Osteocyte (in vitro differentiated cells): Measurements from ENCODE around the gene CANX. TPM values are rescaled to one million over a fixed set of nuclear protein-coding genes. Genes with fewer than 3 reads are reported as not detected.

Experiments
- DNase-seq: peaks from one replicate; pipeline ENCODE4 v3.0.0; 2021; ENCODE audit warnings: mixed read lengths; ENCODE audit not compliant: unreplicated experiment; ENCODE audit errors: extremely low spot score
- H3K27ac Mint-ChIP-seq: one replicate; pipeline ENCODE4 v1.8.0; 2021; ENCODE audit warnings: mild to moderate bottlenecking, mixed read lengths; ENCODE audit not compliant: unreplicated experiment
- H3K27me3 Mint-ChIP-seq: one replicate; pipeline ENCODE4 v1.8.0; 2021; ENCODE audit warnings: mixed read lengths; ENCODE audit not compliant: unreplicated experiment
- H3K36me3 Mint-ChIP-seq: one replicate; pipeline ENCODE4 v1.8.0; 2021; ENCODE audit warnings: mixed read lengths; ENCODE audit not compliant: unreplicated experiment
- H3K4me1 Mint-ChIP-seq: one replicate; pipeline ENCODE4 v1.8.0; 2021; ENCODE audit warnings: mixed read lengths; ENCODE audit not compliant: unreplicated experiment
- H3K4me3 Mint-ChIP-seq: one replicate; pipeline ENCODE4 v1.8.0; 2021; ENCODE audit warnings: mild to moderate bottlenecking, moderate library complexity, mixed read lengths; ENCODE audit not compliant: unreplicated experiment
- H3K9me3 Mint-ChIP-seq: one replicate; pipeline ENCODE4 v1.8.0; 2021; ENCODE audit warnings: mixed read lengths; ENCODE audit not compliant: unreplicated experiment
- total RNA-seq: library from RNA; stranded (reverse); gene quantifications from 2 replicates; pipeline ENCODE4 v1.2.1, GENCODE V29; 2021
- TF ChIP-seq, protein P1 (sequence below): fragments of 200-600 bp; sonication (generic); IDR thresholded peaks from 2 replicates; pipeline ENCODE4 v1.5.0; 2021; ENCODE audit warnings: antibody characterized with exemption, mild to moderate bottlenecking, moderate library complexity

Gene CANX
- total RNA-seq, 1 donor from 2014 or later, result 809 TPM

DNA sequence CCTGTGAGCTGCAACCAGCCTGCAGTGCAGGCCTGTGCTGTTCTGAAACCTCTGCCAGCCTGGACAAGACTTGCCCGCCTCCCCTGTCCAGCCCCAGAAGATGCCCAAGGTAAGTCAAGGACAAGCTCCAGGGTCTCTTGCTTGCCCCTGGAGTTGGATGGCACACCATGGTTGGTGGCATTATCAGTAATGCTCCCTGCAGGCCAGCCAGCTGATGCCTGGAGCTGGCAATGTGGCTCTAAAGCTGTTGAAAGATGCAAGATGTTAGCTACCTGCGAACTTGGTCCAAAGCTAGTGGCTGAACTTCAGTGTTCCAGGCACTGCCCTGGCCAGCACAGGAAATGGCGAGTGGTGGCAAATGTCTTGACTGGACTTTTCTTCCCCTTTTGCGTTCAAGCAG is 81.1 kb downstream of the CANX start:
- no peaks in the 10 kb centered on the region for H3K9me3 Mint-ChIP-seq
- TF ChIP-seq, protein P1, sequence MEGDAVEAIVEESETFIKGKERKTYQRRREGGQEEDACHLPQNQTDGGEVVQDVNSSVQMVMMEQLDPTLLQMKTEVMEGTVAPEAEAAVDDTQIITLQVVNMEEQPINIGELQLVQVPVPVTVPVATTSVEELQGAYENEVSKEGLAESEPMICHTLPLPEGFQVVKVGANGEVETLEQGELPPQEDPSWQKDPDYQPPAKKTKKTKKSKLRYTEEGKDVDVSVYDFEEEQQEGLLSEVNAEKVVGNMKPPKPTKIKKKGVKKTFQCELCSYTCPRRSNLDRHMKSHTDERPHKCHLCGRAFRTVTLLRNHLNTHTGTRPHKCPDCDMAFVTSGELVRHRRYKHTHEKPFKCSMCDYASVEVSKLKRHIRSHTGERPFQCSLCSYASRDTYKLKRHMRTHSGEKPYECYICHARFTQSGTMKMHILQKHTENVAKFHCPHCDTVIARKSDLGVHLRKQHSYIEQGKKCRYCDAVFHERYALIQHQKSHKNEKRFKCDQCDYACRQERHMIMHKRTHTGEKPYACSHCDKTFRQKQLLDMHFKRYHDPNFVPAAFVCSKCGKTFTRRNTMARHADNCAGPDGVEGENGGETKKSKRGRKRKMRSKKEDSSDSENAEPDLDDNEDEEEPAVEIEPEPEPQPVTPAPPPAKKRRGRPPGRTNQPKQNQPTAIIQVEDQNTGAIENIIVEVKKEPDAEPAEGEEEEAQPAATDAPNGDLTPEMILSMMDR, result no peak
- DNase-seq, result no peak
- no peak overlapping the region for H3K4me3 Mint-ChIP-seq
- H3K4me1 Mint-ChIP-seq, result no peaks in the 10 kb centered on the region
- H3K27ac Mint-ChIP-seq, result no peak overlapping the region
- H3K27me3 Mint-ChIP-seq, result no peaks in the 10 kb centered on the region
- peaks cover 31% of the 10 kb centered on the region for H3K36me3 Mint-ChIP-seq

DNA sequence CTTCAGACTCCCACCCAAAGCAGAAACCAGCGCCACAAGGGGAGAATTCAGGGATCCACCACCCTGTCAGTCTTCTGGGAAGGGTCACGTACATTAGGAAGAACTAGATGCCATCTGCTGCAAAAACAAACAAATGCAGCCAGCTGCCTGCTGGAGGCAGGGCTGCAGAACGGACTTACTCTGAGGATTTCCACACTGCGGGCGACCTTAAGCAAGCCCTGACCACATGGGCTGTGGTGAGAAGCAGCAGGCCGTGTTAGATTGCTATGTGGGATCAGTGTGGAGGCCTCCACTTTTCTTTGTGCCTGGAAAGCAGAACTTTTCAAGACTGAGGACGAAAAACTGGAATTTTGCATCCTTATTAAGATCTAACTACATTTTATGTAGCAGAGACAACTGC is 81.6 kb downstream of the CANX start:
- no peak for DNase-seq
- H3K9me3 Mint-ChIP-seq, result no peaks in the 10 kb centered on the region

More for the DNA sequence above, 81.6 kb downstream of the CANX start:
- Mint-ChIP-seq H3K27ac (no peak overlapping the region), H3K4me1 (no peaks in the 10 kb centered on the region), H3K4me3 (no peak overlapping the region), H3K27me3 (no peaks in the 10 kb centered on the region), H3K36me3 (peaks cover 31% of the 10 kb centered on the region)
- TF ChIP-seq, protein P1, result no peak

Other genes starting within 250 kb of the CANX start
- 46.5 and 55.4 TPM in 2 replicates for gene RUFY1, start 148.4 kb upstream of the CANX start, total RNA-seq
- gene HNRNPH1, start 75.3 kb upstream of the CANX start, total RNA-seq, result 474 and 509 TPM in 2 replicates
- gene CBY3, start 17.9 kb upstream of the CANX start, total RNA-seq, result not detected in 2 replicates
- gene MAML1, start 33.9 kb downstream of the CANX start, total RNA-seq, result 33.1 and 34.1 TPM in 2 replicates
- 1.1 and 2.4 TPM in 2 replicates for gene LTC4S, start 95.0 kb downstream of the CANX start, total RNA-seq
- 185 and 198 TPM in 2 replicates for gene MGAT4B, start 107.9 kb downstream of the CANX start, total RNA-seq
- gene SQSTM1, start 121.9 kb downstream of the CANX start, total RNA-seq, result 447 and 458 TPM in 2 replicates
- 25.8 and 27.6 TPM in 2 replicates for gene MRNIP, start 159.8 kb downstream of the CANX start, total RNA-seq
- 135 and 136 TPM in 2 replicates for gene TBC1D9B, start 208.9 kb downstream of the CANX start, total RNA-seq